HCT116 (cell line): ENCODE measurements around the gene STON2. TPM values are rescaled to one million over a fixed set of nuclear protein-coding genes. Genes with fewer than 3 reads are reported as not detected.

Experiments
- ATAC-seq: fragments of 200-7000 bp; cut with Tn5 transposase; 2 replicates; pipeline ENCODE4 v1.9.1; 2020; ENCODE audit warnings: mild to moderate bottlenecking, moderate library complexity
- BruUV-seq: library from RNA; stranded (reverse); fragments of 400-500 nt; replicated peaks from 2 replicates; lab custom pipeline; 2021; lab: Mats Ljungman, UMichigan
- CTCF ChIA-PET: fragments of 300-600 bp; sonication (Branson Sonifier 250); formaldehyde crosslinking; loops from one replicate; lab custom pipeline; 2021; ENCODE audit warnings: antibody characterized with exemption; lab: Charles Lee
- POLR2A ChIA-PET: fragments of 300-600, 350-600 bp; sonication (Branson Sonifier 250); formaldehyde crosslinking; loops from one replicate; lab custom pipeline; 2021; ENCODE audit warnings: antibody characterized with exemption; lab: Charles Lee
- RAD21 ChIA-PET, 2 experiments: fragments of 300-600 bp; sonication (Branson Sonifier 250); formaldehyde crosslinking; loops; one replicate each; lab custom pipeline; 2023; ENCODE audit warnings: low total read pairs in 2 of 2; ENCODE audit not compliant: uncharacterized antibody in 2 of 2, unreplicated experiment in 2 of 2, low non-redundant PET in 1 of 2; lab: Charles Lee
- DNase-seq: peaks from one replicate; pipeline ENCODE4 v3.0.0-alpha.2; 2010; ENCODE audit warnings: low read depth, low spot score
- H2AFZ ChIP-seq: fragments of 200-600 bp; shearing (Covaris generic), sonication (generic); 2 replicates; pipeline ENCODE4 v1.6.1; 2017; ENCODE audit warnings: low read depth, mixed run types, mixed read lengths, antibody characterized with exemption, low read length; ENCODE audit not compliant: poor library complexity, severe bottlenecking
- H3K27ac ChIP-seq: 2 replicates; pipeline ENCODE4 v1.5.1; 2012; ENCODE audit warnings: low read depth, low read length
- H3K27me3 ChIP-seq: fragments of 200-600 bp; sonication (generic); 2 replicates; pipeline ENCODE4 v1.6.1; 2016; ENCODE audit warnings: mixed run types, low read length, mixed read lengths; ENCODE audit not compliant: insufficient read depth
- H3K36me3 ChIP-seq, 2 experiments: fragments of 200-500 bp in 1 of 2; fragments of 200-600 bp in 1 of 2; sonication (Bioruptor generic) in 1 of 2; sonication (generic) in 1 of 2; 2 replicates each; pipeline versions ENCODE4 v1.5.1 to v1.6.1; 2014 to 2016; ENCODE audit warnings: low read length in 2 of 2, inconsistent platforms in 1 of 2, mixed read lengths in 1 of 2, mixed run types in 1 of 2; ENCODE audit not compliant: insufficient read depth in 2 of 2, control insufficient read depth in 1 of 2
- H3K4me1 ChIP-seq, 2 experiments: fragments of 200-600 bp in 1 of 2; sonication (generic) in 1 of 2; 2 replicates each; pipeline versions ENCODE4 v1.5.1 to v1.6.1; 2012 to 2017; ENCODE audit warnings: low read length in 2 of 2, inconsistent platforms in 1 of 2, mild to moderate bottlenecking in 1 of 2, mixed read lengths in 1 of 2, mixed run types in 1 of 2, moderate library complexity in 1 of 2; ENCODE audit not compliant: insufficient read depth in 2 of 2, control insufficient read depth in 1 of 2
- H3K4me2 ChIP-seq: fragments of 200-600 bp; sonication (generic); 2 replicates; pipeline ENCODE4 v1.6.1; 2017; ENCODE audit warnings: mixed run types, low read length, mixed read lengths
- H3K4me3 ChIP-seq, 2 experiments: fragments of 200-600 bp in 1 of 2; sonication (generic) in 1 of 2; replicated peaks in 1 of 2; 2 replicates each; pipeline ENCODE4 v1.5.1; 2011 to 2016; ENCODE audit warnings: low read length in 2 of 2, control low read depth in 1 of 2, low read depth in 1 of 2, mild to moderate bottlenecking in 1 of 2, mixed read lengths in 1 of 2, mixed run types in 1 of 2
- H3K79me2 ChIP-seq: fragments of 200-600 bp; sonication (generic); 2 replicates; pipeline ENCODE4 v1.6.1; 2017; ENCODE audit warnings: mild to moderate bottlenecking, mixed run types, low read length, moderate library complexity, mixed read lengths; ENCODE audit not compliant: insufficient read depth
- H3K9ac ChIP-seq: fragments of 200-600 bp; sonication (generic); 2 replicates; pipeline ENCODE4 v1.6.1; 2016; ENCODE audit warnings: low read length, mixed read lengths
- H3K9me2 ChIP-seq: fragments of 200-600 bp; sonication (generic), shearing (Covaris generic); 2 replicates; pipeline ENCODE4 v1.6.1; 2017; ENCODE audit warnings: mixed run types, mild to moderate bottlenecking, moderate library complexity; ENCODE audit not compliant: insufficient read depth
- H3K9me3 ChIP-seq, 2 experiments: fragments of 200-500 bp in 1 of 2; fragments of 200-600 bp in 1 of 2; sonication (Bioruptor generic) in 1 of 2; sonication (generic) in 1 of 2; 2 replicates each; pipeline ENCODE4 v1.6.1; 2014 to 2017; ENCODE audit warnings: low read length in 2 of 2, mixed read lengths in 2 of 2, inconsistent platforms in 1 of 2, low read depth in 1 of 2, mild to moderate bottlenecking in 1 of 2, mixed run types in 1 of 2, moderate library complexity in 1 of 2; ENCODE audit not compliant: control insufficient read depth in 1 of 2, insufficient read depth in 1 of 2
- H4K20me1 ChIP-seq: fragments of 200-600 bp; sonication (generic), shearing (Covaris generic); 2 replicates; pipeline ENCODE4 v1.6.1; 2017; ENCODE audit warnings: mixed run types, mild to moderate bottlenecking, moderate library complexity; ENCODE audit not compliant: insufficient read depth
- CBX3 ChIP-seq: IDR thresholded peaks from 2 replicates; pipeline ENCODE4 v1.6.1; 2012; ENCODE audit warnings: low read depth
- CEBPB ChIP-seq: IDR thresholded peaks from 2 replicates; pipeline ENCODE4 v1.6.1; 2012; ENCODE audit warnings: low read depth
- CTCF ChIP-seq, 3 experiments: fragments of 200-600 bp in 1 of 3; sonication (generic) in 1 of 3; IDR thresholded peaks in 2 of 3; conservative IDR thresholded peaks in 1 of 3; 2 replicates each; pipeline ENCODE4 v1.5.1; 2012 to 2017; ENCODE audit warnings: low read depth in 2 of 3, low read length in 2 of 3, antibody characterized with exemption in 1 of 3, borderline replicate concordance in 1 of 3, control low read depth in 1 of 3, mild to moderate bottlenecking in 1 of 3, mixed read lengths in 1 of 3, mixed run types in 1 of 3, moderate library complexity in 1 of 3; ENCODE audit not compliant: insufficient read depth in 1 of 3
- EGR1 ChIP-seq: IDR thresholded peaks from 2 replicates; pipeline ENCODE4 v1.6.1; 2012; ENCODE audit warnings: low read depth
- ELF1 ChIP-seq: IDR thresholded peaks from 2 replicates; pipeline ENCODE4 v1.6.1; 2012; ENCODE audit warnings: low read depth, borderline replicate concordance
- EZH2 ChIP-seq: fragments of 200-600 bp; sonication (generic); IDR thresholded peaks from 2 replicates; pipeline ENCODE4 v1.6.1; 2017; ENCODE audit warnings: antibody characterized with exemption, mixed run types
- EZH2phosphoT487 ChIP-seq: fragments of 200-600 bp; IDR thresholded peaks from 2 replicates; pipeline ENCODE4 v1.6.1; 2018; ENCODE audit warnings: antibody characterized with exemption, borderline replicate concordance
- JUND ChIP-seq: IDR thresholded peaks from 2 replicates; pipeline ENCODE4 v1.6.1; 2012
- MAX ChIP-seq: IDR thresholded peaks from 2 replicates; pipeline ENCODE4 v1.6.1; 2012
- POLR2A ChIP-seq: IDR thresholded peaks from 2 replicates; pipeline ENCODE4 v1.7.0; 2011; ENCODE audit warnings: borderline replicate concordance; ENCODE audit not compliant: insufficient read depth, insufficient read length; ENCODE audit errors: extremely low read depth
- POLR2AphosphoS5 ChIP-seq: IDR thresholded peaks from 2 replicates; pipeline ENCODE4 v1.6.1; 2011; ENCODE audit warnings: mild to moderate bottlenecking, low read depth, low read length, moderate library complexity
- RAD21 ChIP-seq: IDR thresholded peaks from 2 replicates; pipeline ENCODE4 v1.6.1; 2012; ENCODE audit warnings: low read depth, mild to moderate bottlenecking
- REST ChIP-seq: IDR thresholded peaks from 2 replicates; pipeline ENCODE4 v1.6.1; 2012; ENCODE audit warnings: low read depth
- SP1 ChIP-seq: IDR thresholded peaks from 2 replicates; pipeline ENCODE4 v1.6.1; 2012; ENCODE audit warnings: low read depth
- SRF ChIP-seq: IDR thresholded peaks from 2 replicates; pipeline ENCODE4 v1.6.1; 2012; ENCODE audit warnings: low read depth
- TCF7L2 ChIP-seq: IDR thresholded peaks from 2 replicates; pipeline ENCODE4 v1.7.0; 2011; ENCODE audit warnings: borderline replicate concordance, inconsistent platforms; ENCODE audit not compliant: insufficient read depth, insufficient read length; ENCODE audit errors: extremely low read depth
- YY1 ChIP-seq: IDR thresholded peaks from 2 replicates; pipeline ENCODE4 v1.6.1; 2011; ENCODE audit warnings: low read length, low read depth, moderate library complexity, mild to moderate bottlenecking; ENCODE audit not compliant: insufficient replicate concordance; ENCODE audit errors: extremely low read depth
- ZBTB33 ChIP-seq: IDR thresholded peaks from 2 replicates; pipeline ENCODE4 v1.6.1; 2011; ENCODE audit warnings: mild to moderate bottlenecking, low read length, moderate library complexity; ENCODE audit not compliant: insufficient replicate concordance; ENCODE audit errors: extremely low read depth
- ZNF274 ChIP-seq: fragments of 200-500 bp; sonication (Bioruptor generic); IDR thresholded peaks from 2 replicates; pipeline ENCODE4 v1.6.1; 2014; ENCODE audit warnings: mild to moderate bottlenecking, low read depth, low read length, inconsistent platforms
- intact Hi-C: fragments of 100-400 bp; cut with micrococcal nuclease; formaldehyde crosslinking; loops from 2 replicates; pipeline ENCODE4 v1.10.0; 2022
- total RNA-seq: library from RNA; stranded (reverse); gene quantifications from one replicate; pipeline ENCODE4 v1.2.1, GENCODE V29; 2021; ENCODE audit not compliant: unreplicated experiment

The STON2 gene
- total RNA-seq, 1 experiment from 2014 or later, result 4.1 TPM

- intact Hi-C loops, result no loop called here
- RAD21 ChIA-PET, result no interaction called here
- DNase-seq (no peak), ATAC-seq (no peak)
- no peak overlapping the region for H3K9ac ChIP-seq
- no peaks in the 10 kb centered on the region for H3K27me3 ChIP-seq
- TF ChIP-seq TCF7L2 (no peak), REST (no peak), JUND (no peak), ELF1 (no peak), POLR2AphosphoS5 (no peak), EZH2phosphoT487 (no peak), YY1 (no peak), EZH2 (no peak), CEBPB (no peak), RAD21 (no peak), CBX3 (no peak), EGR1 (no peak), MAX (no peak), CTCF (IDR thresholded peaks at IDR 0.05 in 2 of 3, conservative IDR thresholded peaks at IDR 0.05 in 1 of 3; ENCODE audit: borderline replicate concordance in 1 of 3, insufficient read depth in 1 of 3, low read depth in 2 of 3, low read length in 2 of 3) (no peak), ZNF274 (no peak), ZBTB33 (no peak), POLR2A (no peak), SRF (no peak), SP1 (no peak)
- H3K4me2 ChIP-seq, result no peak overlapping the region
- no peak overlapping the region for H3K27ac ChIP-seq
- no TSS peak for BruUV-seq
- no peaks in the 10 kb centered on the region for H3K36me3 ChIP-seq
- no peaks in the 10 kb centered on the region for H3K9me2 ChIP-seq
- POLR2A ChIA-PET, result no interaction called here
- H3K4me1 ChIP-seq, result no peaks in the 10 kb centered on the region
- no peaks in the 10 kb centered on the region for H4K20me1 ChIP-seq
- H3K9me3 ChIP-seq, result no peaks in the 10 kb centered on the region
- H3K4me3 ChIP-seq, result no peak overlapping the region
- H3K79me2 ChIP-seq, result no peaks in the 10 kb centered on the region
- no peak overlapping the region for H2AFZ ChIP-seq
- CTCF ChIA-PET, result no interaction called here
Measured at GRCh38 chr14:81285245-81285644, 114.9 kb downstream of the STON2 start.
